ENCODE results near the gene C1QTNF12.

C1QTNF12 gene

DNA sequence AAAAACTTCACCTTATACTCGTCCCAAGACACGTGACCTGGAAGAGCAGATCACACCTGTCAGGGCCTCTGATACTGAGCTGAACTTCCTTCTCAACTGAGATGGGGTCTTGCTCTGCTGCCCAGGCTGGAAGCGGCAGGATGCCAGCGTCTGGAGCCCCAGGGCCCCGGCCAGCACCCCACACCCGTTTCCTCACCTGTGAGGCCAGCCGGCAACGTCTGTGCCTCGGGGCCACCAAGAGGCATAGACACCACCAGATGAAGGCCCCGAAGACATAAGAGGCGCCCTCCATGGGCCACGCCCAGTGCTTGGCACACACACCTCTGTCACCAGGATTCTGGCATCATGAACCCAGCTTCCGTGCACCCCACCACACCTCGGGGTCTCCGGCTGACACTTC lies 23.2 kb downstream of the C1QTNF12 start:
- TF ChIP-seq CTCF (IDR thresholded peaks at IDR 0.05; ENCODE audit: low read depth, low read length) = no peak
- no peak for DNase-seq (ENCODE audit: extremely low read depth, low read depth)

DNA sequence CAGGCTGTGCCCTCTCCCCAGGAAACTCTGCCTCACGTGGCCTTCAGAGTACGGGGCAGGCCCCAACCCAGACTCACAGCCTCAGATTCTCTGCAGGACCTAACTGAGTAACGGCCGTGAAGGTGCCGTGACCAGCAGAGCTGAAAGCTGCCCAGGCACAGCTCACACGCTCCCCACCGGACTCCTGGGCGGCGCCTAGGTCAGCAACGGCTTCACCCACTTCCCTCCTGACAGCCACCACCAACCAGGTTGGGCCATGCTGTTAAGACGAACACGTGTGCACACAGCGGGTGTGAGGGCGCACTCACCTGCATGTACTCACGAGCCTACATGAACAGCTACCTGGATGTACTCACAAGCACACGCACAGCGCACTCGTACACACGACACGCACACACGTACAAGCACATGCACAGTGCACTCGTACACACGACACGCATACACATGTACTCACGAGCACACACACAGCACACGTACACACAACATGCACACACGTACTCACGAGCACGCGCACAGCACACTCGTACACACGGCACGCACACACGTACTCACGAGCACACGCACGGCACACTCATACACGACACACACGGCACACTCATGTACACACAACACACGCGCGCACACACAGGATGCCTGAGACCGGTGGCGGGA lies 23.8 kb downstream of the C1QTNF12 start:
- TF ChIP-seq CTCF (IDR thresholded peaks at IDR 0.05; ENCODE audit: low read depth, low read length) = no peak
- DNase-seq (ENCODE audit: extremely low read depth, low read depth) = no peak

GRCh38 chr1:1221887-1222574 lies 24.5 kb downstream of the C1QTNF12 start:
- DNase-seq (ENCODE audit: extremely low read depth, low read depth) = no peak
- no peak for TF ChIP-seq CTCF (IDR thresholded peaks at IDR 0.05; ENCODE audit: low read depth, low read length)

DNA sequence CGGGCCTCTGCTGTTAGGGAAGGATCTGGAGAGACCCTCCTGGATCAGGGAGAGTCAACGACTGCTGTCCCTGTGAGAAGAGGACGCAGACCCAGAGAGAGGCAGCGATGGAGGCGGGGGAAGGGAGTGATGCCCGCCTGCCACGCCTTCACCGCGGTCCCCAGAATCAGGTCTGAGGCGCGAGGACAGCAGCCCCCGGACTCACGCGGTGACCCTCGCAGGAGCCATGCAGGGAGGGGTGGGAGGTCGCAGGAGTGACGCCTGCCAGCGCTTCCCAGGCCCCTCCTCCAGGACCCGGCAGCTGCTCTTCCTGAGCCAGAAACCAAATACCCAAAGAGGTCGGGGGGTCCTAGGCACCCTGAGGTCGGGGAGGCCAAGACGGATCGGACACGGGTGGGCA lies 26.3 kb downstream of the C1QTNF12 start:
- no peak for TF ChIP-seq CTCF (IDR thresholded peaks at IDR 0.05; ENCODE audit: low read depth, low read length)
- no peak for DNase-seq (ENCODE audit: extremely low read depth, low read depth)

- DNase-seq (ENCODE audit: extremely low read depth, low read depth) = no peak
- no peak for TF ChIP-seq CTCF (IDR thresholded peaks at IDR 0.05; ENCODE audit: low read depth, low read length)
Measured at GRCh38 chr1:1219341-1219740, 27.2 kb downstream of the C1QTNF12 start.

DNA sequence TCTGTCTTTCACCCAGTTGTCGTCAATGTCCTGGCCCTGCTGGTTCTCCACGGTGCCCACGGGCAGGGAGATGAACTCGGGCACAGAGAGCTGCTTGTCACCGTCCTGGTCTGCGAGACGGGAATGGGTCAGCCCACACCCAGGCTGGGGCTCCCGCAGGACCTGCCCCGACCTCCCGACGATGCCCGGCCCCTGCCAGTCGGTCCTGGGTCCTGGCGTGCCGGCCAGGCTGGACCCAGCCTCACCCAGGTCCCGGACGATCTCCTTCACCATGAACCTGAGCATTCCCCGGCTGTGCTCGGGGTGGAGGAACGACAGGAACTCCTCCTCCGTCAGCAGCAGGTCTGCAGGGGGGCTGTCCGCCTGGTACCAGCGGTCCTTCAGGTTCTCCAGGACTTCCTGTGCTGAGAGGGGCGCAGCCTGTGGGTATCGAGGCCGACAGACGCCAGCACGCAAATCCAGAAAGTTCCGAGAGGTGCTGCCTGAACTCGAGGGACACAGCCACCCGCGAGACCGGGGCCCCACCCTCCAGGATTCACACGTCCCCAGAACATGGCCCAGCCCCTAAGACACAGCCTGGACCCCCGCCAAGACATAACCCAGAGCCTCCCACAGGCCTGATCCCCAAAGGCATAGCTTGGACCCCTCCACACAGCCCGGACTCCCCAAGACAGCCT lies 27.9 kb downstream of the C1QTNF12 start:
- no peak for DNase-seq (ENCODE audit: extremely low read depth, low read depth)
- TF ChIP-seq CTCF (IDR thresholded peaks at IDR 0.05; ENCODE audit: low read depth, low read length) = no peak
